A673 (cell line): ENCODE data around the gene SPP2. TPM values are rescaled to one million over a fixed set of nuclear protein-coding genes. Genes with fewer than 3 reads are reported as not detected.

Experiments used
- BruUV-seq: library from RNA; stranded (reverse); fragments of 400-500 nt; replicated peaks from 2 replicates; lab custom pipeline; 2021; lab: Mats Ljungman, UMichigan
- CTCF ChIA-PET: fragments of 300-600 bp; sonication (Branson Sonifier 250); formaldehyde crosslinking; loops from one replicate; lab custom pipeline; 2022; ENCODE audit warnings: antibody characterized with exemption; lab: Charles Lee
- POLR2A ChIA-PET: fragments of 300-600 bp; sonication (Branson Sonifier 250); formaldehyde crosslinking; loops from one replicate; lab custom pipeline; 2022; ENCODE audit warnings: antibody characterized with exemption; ENCODE audit not compliant: low non-redundant PET; lab: Charles Lee
- DNase-seq: peaks from one replicate; pipeline ENCODE4 v3.0.0-alpha.2; 2015; ENCODE audit warnings: low spot score
- H3K27ac ChIP-seq: fragments of 200-600 bp; sonication (generic); 2 replicates; pipeline ENCODE4 v1.5.1; 2016; ENCODE audit warnings: mixed run types, low read depth, mild to moderate bottlenecking, mixed read lengths, antibody characterized with exemption, low read length; ENCODE audit not compliant: poor library complexity, severe bottlenecking
- H3K27me3 ChIP-seq: fragments of 200-600 bp; sonication (generic); replicated peaks from 2 replicates; pipeline ENCODE4 v1.6.1; 2017; ENCODE audit warnings: mixed run types, low read depth, mild to moderate bottlenecking, mixed read lengths, antibody characterized with exemption, low read length; ENCODE audit not compliant: insufficient read depth, poor library complexity
- H3K36me3 ChIP-seq: fragments of 200-600 bp; sonication (generic); 2 replicates; pipeline ENCODE4 v1.6.1; 2016; ENCODE audit warnings: mixed run types, mild to moderate bottlenecking, mixed read lengths, antibody characterized with exemption, low read length; ENCODE audit not compliant: insufficient read depth, poor library complexity, severe bottlenecking
- H3K4me1 ChIP-seq: fragments of 200-600 bp; sonication (generic); 2 replicates; pipeline ENCODE4 v1.6.1; 2017; ENCODE audit warnings: mixed run types, mild to moderate bottlenecking, mixed read lengths, antibody characterized with exemption, low read length; ENCODE audit not compliant: insufficient read depth, poor library complexity, severe bottlenecking
- H3K4me3 ChIP-seq: fragments of 200-600 bp; sonication (generic); 2 replicates; pipeline ENCODE4 v1.5.1; 2016; ENCODE audit warnings: low read depth, mixed run types, mild to moderate bottlenecking, mixed read lengths, low read length; ENCODE audit not compliant: poor library complexity, severe bottlenecking
- H3K9me3 ChIP-seq: fragments of 200-600 bp; sonication (generic); 2 replicates; pipeline ENCODE4 v1.6.1; 2016; ENCODE audit warnings: mixed run types, low read depth, mild to moderate bottlenecking, mixed read lengths, antibody characterized with exemption, low read length; ENCODE audit not compliant: poor library complexity, severe bottlenecking
- CTCF ChIP-seq: fragments of 300-800, 200-600 bp; sonication (generic); conservative IDR thresholded peaks from 2 replicates; pipeline ENCODE4 v1.5.1; 2017; ENCODE audit warnings: low read depth, mild to moderate bottlenecking, antibody characterized with exemption, low read length, moderate library complexity, mixed read lengths
- EZH2 ChIP-seq: fragments of 200-600 bp; sonication (generic); IDR thresholded peaks from 2 replicates; pipeline ENCODE4 v1.6.1; 2017; ENCODE audit warnings: borderline replicate concordance, low read depth, mild to moderate bottlenecking, mixed read lengths, antibody characterized with exemption, low read length; ENCODE audit not compliant: poor library complexity, severe bottlenecking
- intact Hi-C: fragments of 100-400 bp; cut with micrococcal nuclease; formaldehyde crosslinking; loops from one replicate; pipeline ENCODE4 v1.10.0; 2022; ENCODE audit not compliant: unreplicated experiment
- total RNA-seq: library from RNA; stranded (reverse); gene quantifications from 2 replicates; pipeline ENCODE4 v1.2.3, GENCODE V29; 2021

The SPP2 gene
- total RNA-seq, 1 experiment from 2014 or later: not detected

DNA sequence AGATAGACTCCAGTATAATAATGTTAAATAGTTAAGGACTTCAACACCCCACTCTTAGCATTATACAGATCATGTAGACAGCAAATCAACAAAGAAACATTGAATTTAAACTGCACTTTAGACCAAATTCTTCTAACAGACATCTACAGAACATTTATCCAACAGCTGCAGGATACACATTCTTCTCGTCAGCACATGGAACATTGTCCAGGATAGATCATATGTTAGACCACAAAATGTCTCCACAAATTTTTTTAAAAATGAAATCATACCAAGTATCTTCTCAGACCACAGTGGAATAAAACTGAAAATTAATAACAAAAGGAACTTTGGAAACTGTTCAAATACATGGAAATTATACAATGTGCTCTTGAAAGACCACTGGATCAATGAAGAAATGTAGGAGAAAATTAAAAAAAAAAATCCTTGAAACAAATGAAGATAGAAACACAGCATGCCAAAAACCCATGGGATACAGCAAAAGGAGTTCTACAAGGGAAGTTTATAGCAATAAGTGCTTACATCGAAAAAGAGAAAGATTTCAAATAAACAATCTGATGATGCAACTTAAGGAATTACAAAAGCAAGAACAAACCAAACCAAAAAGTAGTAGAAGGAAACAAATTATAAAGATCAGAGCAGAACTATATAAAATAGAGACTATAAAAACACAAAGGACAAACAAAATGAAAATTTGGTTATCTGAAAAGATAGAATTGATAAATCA lies 12.3 kb upstream of the SPP2 start:
- H3K27me3 ChIP-seq: peaks cover 41% of the 10 kb centered on the region
- intact Hi-C loops: no loop called here
- ChIA-PET POLR2A (no interaction called here), CTCF (no interaction called here)
- H3K9me3 ChIP-seq: no peaks in the 10 kb centered on the region
- H3K36me3 ChIP-seq: no peaks in the 10 kb centered on the region
- DNase-seq: no peak
- TF ChIP-seq EZH2 (no peak), CTCF (no peak)
- no peaks in the 10 kb centered on the region for H3K4me1 ChIP-seq
- no TSS peak for BruUV-seq
- no peak overlapping the region for H3K27ac ChIP-seq
- no peak overlapping the region for H3K4me3 ChIP-seq

- TF ChIP-seq EZH2 (no peak), CTCF (no peak)
- Histone ChIP-seq H3K4me1 (no peaks in the 10 kb centered on the region), H3K27me3 (peaks cover 43% of the 10 kb centered on the region), H3K9me3 (no peaks in the 10 kb centered on the region), H3K36me3 (no peaks in the 10 kb centered on the region), H3K4me3 (no peak overlapping the region), H3K27ac (no peak overlapping the region)
- CTCF ChIA-PET: no interaction called here
- no peak for DNase-seq
- no TSS peak for BruUV-seq
- intact Hi-C loops: no loop called here
- POLR2A ChIA-PET: no interaction called here
Measured at GRCh38 chr2:234044157-234044556, 6.3 kb upstream of the SPP2 start.

DNA sequence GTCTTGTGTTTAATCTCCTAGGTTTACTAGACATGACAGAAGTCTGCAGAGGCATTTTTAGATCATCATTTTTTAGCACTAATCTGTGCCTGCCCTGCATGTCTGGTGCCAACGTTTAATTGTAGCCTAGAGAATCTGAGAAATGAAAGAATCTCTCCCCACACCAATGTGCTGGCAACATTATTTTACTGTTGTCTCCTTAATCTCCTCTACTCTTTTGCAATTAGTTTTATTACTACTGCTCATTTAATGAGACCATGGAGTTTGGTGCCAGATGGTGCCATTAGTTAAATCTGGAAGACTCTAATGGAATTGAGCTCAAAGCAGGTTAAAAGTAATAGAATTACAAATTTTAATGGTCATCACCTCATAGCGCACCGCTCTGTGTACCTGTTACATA lies 4.0 kb upstream of the SPP2 start:
- Histone ChIP-seq H3K4me1 (no peaks in the 10 kb centered on the region), H3K9me3 (no peaks in the 10 kb centered on the region), H3K27me3 (peaks cover 51% of the 10 kb centered on the region), H3K36me3 (no peaks in the 10 kb centered on the region), H3K4me3 (no peak overlapping the region), H3K27ac (no peak overlapping the region)
- DNase-seq: no peak
- BruUV-seq: no TSS peak
- CTCF ChIA-PET: no interaction called here
- TF ChIP-seq EZH2 (no peak), CTCF (no peak)
- POLR2A ChIA-PET: no interaction called here
- intact Hi-C loops: no loop called here
